IMR-90 (cell line): ENCODE measurements around the gene H1-8. TPM values are rescaled to one million over a fixed set of nuclear protein-coding genes. Genes with fewer than 3 reads are reported as not detected.

Source experiments
- ATAC-seq: fragments of 200-7000 bp; cut with Tn5 transposase; 2 replicates; pipeline ENCODE4 v1.9.1; 2020; ENCODE audit warnings: low read depth, mild to moderate bottlenecking, moderate library complexity
- BruUV-seq: library from RNA; stranded (reverse); fragments of 400-500 nt; replicated peaks from 2 replicates; lab custom pipeline; 2021; lab: Mats Ljungman, UMichigan
- CTCF ChIA-PET: fragments of 300-600 bp; formaldehyde crosslinking; extraction: SDS; loops from one replicate; lab custom pipeline; 2021; ENCODE audit warnings: antibody characterized with exemption; lab: Yijun Ruan, JAX
- POLR2A ChIA-PET: fragments of 300-600 bp; sonication (Branson Sonifier 250); formaldehyde crosslinking; loops from one replicate; lab custom pipeline; 2022; ENCODE audit warnings: antibody characterized with exemption; ENCODE audit not compliant: unreplicated experiment; lab: Charles Lee
- DNase-seq: peaks from one replicate; pipeline ENCODE4 v3.0.0; 2013
- H2AFZ ChIP-seq: replicated peaks from 2 replicates; pipeline ENCODE3; 2013; ENCODE audit warnings: low read length, mild to moderate bottlenecking; ENCODE audit not compliant: poor library complexity
- H2AK5ac ChIP-seq: 2 replicates; pipeline ENCODE4 v1.6.1; 2013; ENCODE audit warnings: low read depth, low read length, inconsistent platforms
- H2AK9ac ChIP-seq: replicated peaks from 2 replicates; pipeline ENCODE3; 2013; ENCODE audit warnings: mild to moderate bottlenecking, low read depth, low read length, moderate library complexity; ENCODE audit not compliant: poor library complexity
- H2BK120ac ChIP-seq: 2 replicates; pipeline ENCODE4 v1.6.1; 2013; ENCODE audit warnings: low read depth, low read length, inconsistent platforms
- H2BK15ac ChIP-seq: 3 replicates; pipeline ENCODE4 v1.6.1; 2013; ENCODE audit warnings: low read depth, low read length, inconsistent platforms
- H2BK20ac ChIP-seq: 2 replicates; pipeline ENCODE4 v1.6.1; 2013; ENCODE audit warnings: low read depth, mild to moderate bottlenecking, inconsistent platforms, low read length, moderate library complexity
- H2BK5ac ChIP-seq: 2 replicates; pipeline ENCODE4 v1.6.1; 2013; ENCODE audit warnings: mild to moderate bottlenecking, low read depth, low read length, inconsistent platforms; ENCODE audit not compliant: poor library complexity, severe bottlenecking
- H3K14ac ChIP-seq: replicated peaks from 2 replicates; pipeline ENCODE4 v1.6.1; 2013; ENCODE audit warnings: low read depth, low read length, inconsistent platforms
- H3K18ac ChIP-seq: 2 replicates; pipeline ENCODE4 v1.6.1; 2013; ENCODE audit warnings: low read depth, low read length, control low read depth
- H3K23ac ChIP-seq: 2 replicates; pipeline ENCODE4 v1.6.1; 2013; ENCODE audit warnings: low read depth, low read length, inconsistent platforms
- H3K27ac ChIP-seq: 2 replicates; pipeline ENCODE4 v1.5.1; 2013; ENCODE audit warnings: mild to moderate bottlenecking, control low read depth, low read length; ENCODE audit not compliant: insufficient read depth
- H3K27me3 ChIP-seq: 2 replicates; pipeline ENCODE4 v1.6.1; 2013; ENCODE audit warnings: low read length; ENCODE audit not compliant: control insufficient read depth, insufficient read depth
- H3K36me3 ChIP-seq: 2 replicates; pipeline ENCODE4 v1.6.1; 2013; ENCODE audit warnings: low read length, mixed read lengths; ENCODE audit not compliant: control insufficient read depth, insufficient read depth
- H3K4ac ChIP-seq: 2 replicates; pipeline ENCODE4 v1.6.1; 2013; ENCODE audit warnings: low read depth, low read length, inconsistent platforms
- H3K4me1 ChIP-seq: 2 replicates; pipeline ENCODE4 v1.6.1; 2013; ENCODE audit warnings: low read length, mixed read lengths; ENCODE audit not compliant: control insufficient read depth, insufficient read depth
- H3K4me2 ChIP-seq: 2 replicates; pipeline ENCODE4 v1.6.1; 2013; ENCODE audit warnings: low read depth, mild to moderate bottlenecking, control low read depth, low read length, moderate library complexity
- H3K4me3 ChIP-seq: 2 replicates; pipeline ENCODE4 v1.5.1; 2013; ENCODE audit warnings: low read depth, mild to moderate bottlenecking, control low read depth, low read length, moderate library complexity; ENCODE audit not compliant: insufficient read depth
- H3K56ac ChIP-seq: 2 replicates; pipeline ENCODE4 v1.6.1; 2013; ENCODE audit warnings: low read length, inconsistent platforms; ENCODE audit not compliant: insufficient read depth; ENCODE audit errors: extremely low read depth
- H3K79me1 ChIP-seq, 2 experiments: 2 replicates each; pipeline ENCODE4 v1.6.1; 2013; ENCODE audit warnings: low read length in 2 of 2, inconsistent platforms in 1 of 2, low read depth in 1 of 2
- H3K9ac ChIP-seq: 2 replicates; pipeline ENCODE4 v1.6.1; 2013; ENCODE audit warnings: low read depth, low read length, control low read depth
- H3K9me1 ChIP-seq: 2 replicates; pipeline ENCODE4 v1.6.1; 2013; ENCODE audit warnings: low read length, inconsistent platforms; ENCODE audit not compliant: insufficient read depth
- H3K9me3 ChIP-seq: 2 replicates; pipeline ENCODE4 v1.6.1; 2013; ENCODE audit warnings: low read length; ENCODE audit not compliant: control insufficient read depth, insufficient read depth
- H4K20me1 ChIP-seq: 2 replicates; pipeline ENCODE4 v1.6.1; 2013; ENCODE audit warnings: low read length, inconsistent platforms; ENCODE audit not compliant: insufficient read depth
- H4K5ac ChIP-seq: 2 replicates; pipeline ENCODE4 v1.6.1; 2013; ENCODE audit warnings: mild to moderate bottlenecking, low read depth, low read length, control low read depth
- H4K8ac ChIP-seq, 2 experiments: 2 replicates each; pipeline ENCODE4 v1.6.1; 2013; ENCODE audit warnings: low read depth in 2 of 2, low read length in 2 of 2, control low read depth in 1 of 2, inconsistent platforms in 1 of 2
- H4K91ac ChIP-seq: 2 replicates; pipeline ENCODE4 v1.6.1; 2013; ENCODE audit warnings: low read depth, low read length, inconsistent platforms; ENCODE audit not compliant: insufficient read depth
- BHLHE40 ChIP-seq: fragments of 150-350 bp; IDR thresholded peaks from 2 replicates; pipeline ENCODE4 v1.6.1; 2016; ENCODE audit warnings: mild to moderate bottlenecking, low read depth, low read length
- CEBPB ChIP-seq: IDR thresholded peaks from 2 replicates; pipeline ENCODE4 v1.6.1; 2012; ENCODE audit warnings: low read depth, low read length, improper control_type of control experiment
- CTCF ChIP-seq: conservative IDR thresholded peaks from 2 replicates; pipeline ENCODE4 v1.5.1; 2012; ENCODE audit warnings: mild to moderate bottlenecking, low read depth, low read length, improper control_type of control experiment
- ELK1 ChIP-seq: fragments of 150-350 bp; IDR thresholded peaks from 2 replicates; pipeline ENCODE4 v1.6.1; 2016; ENCODE audit warnings: low read depth, mild to moderate bottlenecking, low read length, moderate library complexity, borderline replicate concordance
- FOS ChIP-seq: fragments of 150-350 bp; IDR thresholded peaks from 2 replicates; pipeline ENCODE4 v1.6.1; 2016; ENCODE audit warnings: low read depth, low read length
- MAZ ChIP-seq: IDR thresholded peaks from 2 replicates; pipeline ENCODE4 v1.6.1; 2012; ENCODE audit warnings: low read depth, mild to moderate bottlenecking, low read length, improper control_type of control experiment, moderate library complexity, borderline replicate concordance
- MXI1 ChIP-seq: IDR thresholded peaks from 2 replicates; pipeline ENCODE4 v1.6.1; 2012; ENCODE audit warnings: low read depth, mild to moderate bottlenecking, low read length, moderate library complexity, borderline replicate concordance
- NFE2L2 ChIP-seq: fragments of 150-350 bp; IDR thresholded peaks from 2 replicates; pipeline ENCODE4 v1.6.1; 2016; ENCODE audit warnings: low read depth, mild to moderate bottlenecking, low read length
- POLR2A ChIP-seq: IDR thresholded peaks from 2 replicates; pipeline ENCODE4 v1.6.1; 2012; ENCODE audit warnings: mild to moderate bottlenecking, low read depth, low read length
- RAD21 ChIP-seq: IDR thresholded peaks from 2 replicates; pipeline ENCODE4 v1.6.1; 2012; ENCODE audit warnings: low read length, improper control_type of control experiment
- USF2 ChIP-seq: fragments of 150-350 bp; IDR thresholded peaks from 2 replicates; pipeline ENCODE4 v1.6.1; 2017; ENCODE audit warnings: mild to moderate bottlenecking, antibody characterized with exemption, low read length, low read depth
- whole genome bisulfite sequencing, 2 experiments: methylation state at CpG; one replicate each; pipeline versions ENCODE4 v1.1.5 to v1.1.7; 2013; ENCODE audit warnings: missing lambda C conversion rate in 2 of 2; ENCODE audit not compliant: insufficient read length in 1 of 2; ENCODE audit errors: extremely low coverage in 2 of 2; 5-methylcytosine and 5-hydroxymethylcytosine counted together
- dilution Hi-C: fragments of 300-500 bp; cut with HindIII; formaldehyde crosslinking; loops from one replicate; pipeline ENCODE4 v1.14.3; 2018; ENCODE audit warnings: low sequenced_read_pairs; ENCODE audit not compliant: unreplicated experiment
- in situ Hi-C: fragments of 300-500 bp; cut with MboI; formaldehyde crosslinking; loops from 3 replicates; pipeline ENCODE4 v1.14.3; 2019; ENCODE audit warnings: low sequenced_read_pairs, inconsistent platforms, mixed read lengths
- intact Hi-C: fragments of 100-400 bp; cut with micrococcal nuclease; formaldehyde crosslinking; loops from 2 replicates; pipeline ENCODE4 v1.10.0; 2022
- polyA plus RNA-seq, 3 experiments: library from polyadenylated mRNA; depleted of rRNA; stranded (reverse); fragments of >200 nt; gene quantifications; 2 replicates each; pipeline ENCODE4 v1.2.3, GENCODE V29; 2012; ENCODE audit warnings: low replicate concordance in 1 of 3
- total RNA-seq: library from RNA; depleted of rRNA; stranded (reverse); fragments of >200 nt; gene quantifications from 2 replicates; pipeline ENCODE4 v1.2.3, GENCODE V29; 2012

The H1-8 gene
- total and polyA plus RNA-seq, 2 of the 4 experiments (the other 2 are of a cell fraction): not detected

GRCh38 chr3:129555153-129555550 lies 12.2 kb downstream of the H1-8 start:
- Histone ChIP-seq H2BK15ac (no peak overlapping the region), H2BK20ac (no peak overlapping the region), H3K23ac (no peak overlapping the region), H3K4ac (no peak overlapping the region), H2BK120ac (no peak overlapping the region), H3K4me3 (no peak overlapping the region), H2AK9ac (peak overlapping the region; percentile 18), H4K91ac (no peak overlapping the region), H3K4me1 (peaks cover 24% of the 10 kb centered on the region), H3K9me3 (no peaks in the 10 kb centered on the region), H2AFZ (no peak overlapping the region), H4K5ac (no peak overlapping the region), H4K8ac (no peak overlapping the region), H2AK5ac (no peak overlapping the region), H3K27me3 (no peaks in the 10 kb centered on the region), H3K18ac (no peak overlapping the region), H3K4me2 (no peak overlapping the region), H3K27ac (no peak overlapping the region), H3K79me1 (peaks cover 12 to 32% of the 10 kb centered on the region in 2 experiments; a peak in 3 of 4 replicates), H2BK5ac (no peak overlapping the region), H3K9me1 (peaks cover 16% of the 10 kb centered on the region), H4K20me1 (no peaks in the 10 kb centered on the region), H3K14ac (no peak overlapping the region), H3K9ac (no peak overlapping the region), H3K36me3 (peaks cover 29% of the 10 kb centered on the region), H3K56ac (no peak overlapping the region)
- POLR2A ChIA-PET: interaction anchor here (0.5 kb wide), 1 partner anchor 338 kb away, joined by 3 read pairs; no protein-coding TSS in a partner anchor
- intact Hi-C loops (no loop called here), dilution Hi-C loops (no loop called here), in situ Hi-C loops (no loop called here)
- no TSS peak for BruUV-seq
- CTCF ChIA-PET: no interaction called here
- WGBS, 2 experiments: 58% methylated on average over 3 of the region's 15 CpGs; no CpG with 5 or more reads in 1 of the 2 experiments
- no peak for ATAC-seq
- TF ChIP-seq RAD21 (no peak), POLR2A (no peak), MAZ (no peak), CTCF (no peak), NFE2L2 (no peak), USF2 (no peak), BHLHE40 (no peak), CEBPB (no peak), ELK1 (no peak), FOS (no peak), MXI1 (no peak)
- DNase-seq: no peak
